Kasumi-1 (cell line): ENCODE results near the gene SNED1.

Experiments
- DNase-seq, 2 experiments: peaks; one replicate each; lab custom pipeline; 2025; lab: John Stamatoyannopoulos, UW

SNED1 gene

DNA sequence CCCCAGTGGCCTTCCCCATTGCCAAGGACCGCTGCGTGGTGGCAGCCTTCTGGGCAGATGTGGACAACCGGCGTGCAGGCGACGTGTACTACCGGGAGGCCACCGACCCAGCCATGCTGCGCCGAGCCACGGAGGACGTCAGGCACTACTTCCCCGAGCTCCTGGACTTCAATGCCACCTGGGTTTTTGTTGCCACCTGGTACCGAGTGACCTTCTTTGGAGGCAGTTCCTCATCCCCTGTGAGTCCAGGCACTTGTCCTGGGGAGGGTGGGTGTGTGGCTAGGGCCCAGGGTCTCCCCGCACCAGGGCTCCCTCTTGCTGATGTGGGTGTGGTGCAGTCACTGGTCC, 31.9 kb downstream of the SNED1 start:
- no peak for DNase-seq

DNA sequence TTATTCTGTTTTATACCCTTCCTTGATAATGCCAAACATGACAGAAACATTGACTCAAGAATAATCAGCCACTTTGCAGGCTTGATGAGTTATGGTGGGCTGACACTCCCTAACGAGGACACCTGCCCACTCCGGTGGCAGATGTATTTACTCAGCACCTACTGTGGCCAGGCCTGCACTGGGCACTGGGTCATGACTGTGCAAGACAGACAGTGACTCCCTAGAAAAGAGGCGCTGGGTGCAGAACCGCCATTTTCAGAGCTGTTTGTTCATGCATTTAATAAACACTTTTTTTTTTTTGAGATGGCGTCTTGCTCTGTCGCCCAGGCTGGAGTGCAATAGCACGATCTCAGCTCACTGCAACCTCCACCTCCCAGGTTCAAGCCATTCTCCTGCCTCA, 32.5 kb downstream of the SNED1 start:
- DNase-seq = no peak

DNA sequence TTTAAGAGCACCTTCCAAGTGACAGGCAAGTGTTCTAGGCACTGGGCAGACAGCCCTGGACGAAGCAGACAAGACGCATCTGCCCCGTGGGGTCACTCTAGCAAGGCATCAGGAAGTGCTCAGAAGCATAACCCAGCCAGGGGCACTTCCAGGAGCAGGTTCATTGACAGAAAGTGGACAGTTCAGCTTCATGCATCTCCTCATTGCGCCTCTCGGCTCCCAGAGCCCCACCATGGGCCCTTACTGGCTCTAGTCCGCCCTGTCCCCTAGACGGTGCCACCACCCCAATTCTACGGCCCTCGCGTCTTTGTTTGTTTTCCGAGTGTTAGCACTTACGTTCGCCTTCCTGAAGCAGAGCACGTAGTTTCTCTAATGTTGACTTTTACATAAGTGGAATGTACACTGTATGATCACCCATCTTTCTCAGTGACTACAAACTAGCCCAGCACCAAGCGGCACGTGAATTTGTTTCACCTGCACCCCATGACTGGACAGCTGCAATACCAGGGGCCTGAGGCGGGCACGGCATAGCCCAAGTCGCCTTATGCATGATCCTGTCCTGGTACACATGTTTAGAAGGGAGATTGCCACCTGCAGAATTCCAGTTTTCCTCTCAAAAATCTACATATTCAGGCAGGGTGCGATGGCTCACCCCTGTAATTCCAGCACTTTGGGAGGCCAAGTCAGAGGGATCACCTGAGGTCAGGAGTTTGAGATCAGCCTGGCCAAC, 33.2 kb downstream of the SNED1 start:
- DNase-seq = no peak

DNA sequence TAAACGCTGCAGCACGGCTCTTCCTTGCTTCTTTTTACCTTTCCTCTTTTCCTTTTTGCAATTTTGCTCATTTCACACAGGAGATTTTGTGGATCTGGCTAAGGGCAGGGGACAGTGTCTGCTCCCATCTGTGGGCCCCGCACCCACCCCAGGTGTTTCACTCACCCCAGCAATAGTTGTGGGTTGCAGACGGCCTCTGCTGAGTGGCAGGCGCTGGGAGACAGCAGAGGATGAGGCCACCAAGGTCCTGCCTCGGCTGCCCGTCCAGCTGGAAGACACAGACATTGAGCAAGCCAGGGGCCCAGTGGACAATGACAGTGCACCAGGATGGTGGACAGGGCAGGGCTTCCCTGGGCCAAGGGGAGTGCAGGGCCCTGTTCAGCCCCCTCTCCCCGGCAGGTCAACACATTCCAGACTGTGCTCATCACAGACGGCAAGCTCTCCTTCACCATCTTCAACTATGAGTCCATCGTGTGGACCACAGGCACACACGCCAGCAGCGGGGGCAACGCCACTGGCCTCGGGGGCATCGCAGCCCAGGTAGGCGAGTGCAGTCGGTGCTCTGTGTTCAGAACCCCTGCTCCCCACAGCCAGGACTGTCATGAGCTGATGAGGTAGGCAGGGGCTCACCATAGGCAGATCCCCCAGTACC, 35.0 kb downstream of the SNED1 start:
- DNase-seq = no peak

DNA sequence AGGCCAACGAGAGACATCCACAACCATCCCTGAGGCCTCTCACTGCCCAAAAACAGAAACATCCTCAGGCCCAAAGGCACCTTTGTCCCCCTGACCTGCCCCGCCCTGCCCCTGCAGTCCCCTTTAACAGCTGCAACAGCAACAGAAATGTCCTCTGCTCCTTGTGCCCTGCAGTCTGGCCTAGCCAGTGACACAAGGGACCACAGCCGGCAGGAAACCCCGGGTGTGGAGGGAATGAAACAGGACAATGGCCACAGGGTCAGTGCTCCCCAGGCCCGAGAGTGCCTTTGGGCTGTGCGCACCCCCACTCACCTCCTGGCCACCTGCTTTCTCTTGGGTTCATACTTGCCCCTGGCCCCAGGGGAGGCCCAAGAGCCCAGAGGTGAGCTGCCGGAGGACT, 35.6 kb downstream of the SNED1 start:
- no peak for DNase-seq

DNA sequence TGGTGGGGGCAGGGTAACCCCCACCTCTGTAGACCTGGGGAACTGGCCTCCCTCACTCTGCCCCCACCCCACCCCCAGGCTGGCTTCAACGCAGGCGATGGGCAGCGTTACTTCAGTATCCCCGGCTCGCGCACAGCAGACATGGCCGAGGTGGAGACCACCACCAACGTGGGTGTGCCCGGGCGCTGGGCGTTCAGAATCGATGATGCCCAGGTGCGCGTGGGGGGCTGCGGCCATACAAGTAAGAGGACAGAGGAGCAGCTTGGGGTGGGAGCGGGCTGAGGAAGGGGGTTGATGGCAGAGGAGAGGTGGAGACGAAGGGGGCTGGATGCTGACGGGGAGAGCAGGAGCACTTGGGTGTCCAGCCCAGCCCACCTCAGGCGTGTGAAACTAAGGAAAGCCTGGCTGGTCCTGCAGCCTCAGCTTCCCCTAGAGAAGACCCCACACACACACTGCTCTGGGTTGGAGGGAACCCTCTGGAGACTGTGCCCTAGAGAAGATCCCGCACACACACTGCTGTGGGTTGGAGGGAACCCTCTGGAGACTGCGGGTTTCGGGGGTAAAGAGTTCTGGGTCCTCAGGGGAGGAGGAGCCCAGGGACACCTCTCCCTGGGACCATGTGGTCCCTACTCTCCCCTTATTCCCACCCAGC, 36.2 kb downstream of the SNED1 start:
- DNase-seq = no peak

DNA sequence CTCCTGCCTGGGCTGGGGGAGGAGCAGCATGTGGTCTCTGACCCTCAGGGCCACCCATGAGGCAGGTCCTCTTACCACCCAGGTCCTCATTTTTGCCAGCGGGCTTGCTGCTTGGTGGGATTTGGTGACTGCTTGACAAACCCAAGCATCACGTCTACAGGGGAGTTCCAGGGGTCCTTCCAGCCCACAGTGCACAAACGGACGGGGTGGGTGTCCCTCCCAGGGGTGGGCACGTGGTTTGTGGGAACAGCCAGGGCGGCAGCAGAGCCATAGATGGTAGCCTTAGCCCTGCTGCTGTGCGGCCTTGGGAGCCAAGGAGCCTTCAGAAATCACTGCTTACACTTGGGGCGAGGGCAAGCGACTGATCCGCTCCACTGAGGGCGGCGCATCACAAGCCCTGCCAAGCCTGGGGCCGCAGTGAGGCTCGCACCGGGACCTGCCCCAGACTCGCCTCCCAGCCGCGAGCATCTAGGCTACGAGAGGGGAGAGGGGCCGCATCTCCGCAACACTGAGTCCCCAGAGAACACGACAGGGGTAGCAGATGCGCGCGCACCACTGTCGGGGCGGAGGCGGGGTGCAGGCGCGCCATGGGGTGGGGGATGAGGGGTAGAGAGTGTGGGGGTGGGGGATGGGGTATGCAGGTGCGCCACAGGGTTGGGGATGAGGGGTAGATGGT, 36.9 kb downstream of the SNED1 start:
- DNase-seq = no peak

DNA sequence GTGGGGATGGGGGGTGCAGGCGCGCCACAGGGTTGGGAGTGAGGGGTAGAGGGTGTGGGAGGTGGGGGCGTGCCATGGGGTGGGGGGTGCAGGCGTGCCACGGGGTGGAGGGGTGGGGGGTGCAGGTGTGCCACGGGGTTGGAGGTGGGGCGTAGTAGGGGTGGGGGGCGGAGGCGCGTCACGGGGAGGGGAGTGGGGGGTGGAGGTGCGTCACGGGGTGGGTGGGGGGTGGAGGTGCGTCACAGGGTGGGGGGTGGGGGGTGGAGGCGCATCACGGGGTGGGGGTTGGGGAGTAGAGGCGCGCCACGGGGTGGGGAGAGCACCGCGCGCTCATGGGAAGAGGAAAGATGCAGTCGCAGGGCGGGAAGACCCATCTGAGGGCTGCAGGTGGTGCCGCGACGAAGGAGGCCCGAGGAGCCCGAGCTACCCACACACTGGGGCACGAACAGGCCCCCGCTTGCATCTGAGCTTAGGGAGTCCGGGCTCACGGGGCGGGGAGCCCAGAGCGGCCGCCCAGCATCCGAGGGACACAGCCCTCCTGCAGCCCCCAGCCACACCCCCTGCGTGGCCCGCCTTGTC, 37.5 kb downstream of the SNED1 start:
- DNase-seq = no peak

DNA sequence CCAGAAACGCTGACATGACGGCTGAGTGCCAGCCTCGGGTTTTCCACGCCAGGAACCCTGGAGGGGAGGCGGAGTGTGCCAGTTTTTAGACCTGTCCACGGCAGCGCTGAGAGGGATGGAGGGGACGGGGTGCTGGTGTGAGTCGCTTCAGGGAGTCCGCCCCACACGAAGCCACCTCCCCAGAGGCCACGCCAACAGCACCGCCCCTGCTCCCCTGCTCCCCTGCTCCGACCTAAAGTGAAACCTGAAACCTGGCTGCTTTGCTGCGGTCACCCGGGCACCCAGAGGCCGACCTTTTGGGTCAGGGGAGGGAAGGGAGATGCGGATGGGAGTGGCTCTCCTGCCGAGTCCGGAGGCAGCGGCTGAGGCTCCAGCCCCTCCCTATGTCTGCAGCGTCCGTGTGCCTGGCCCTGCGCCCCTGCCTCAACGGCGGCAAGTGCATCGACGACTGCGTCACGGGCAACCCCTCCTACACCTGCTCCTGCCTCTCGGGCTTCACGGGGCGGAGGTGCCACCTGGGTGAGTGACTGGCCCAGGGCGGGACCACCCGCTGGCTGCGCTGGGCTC, 38.1 kb downstream of the SNED1 start:
- no peak for DNase-seq

DNA sequence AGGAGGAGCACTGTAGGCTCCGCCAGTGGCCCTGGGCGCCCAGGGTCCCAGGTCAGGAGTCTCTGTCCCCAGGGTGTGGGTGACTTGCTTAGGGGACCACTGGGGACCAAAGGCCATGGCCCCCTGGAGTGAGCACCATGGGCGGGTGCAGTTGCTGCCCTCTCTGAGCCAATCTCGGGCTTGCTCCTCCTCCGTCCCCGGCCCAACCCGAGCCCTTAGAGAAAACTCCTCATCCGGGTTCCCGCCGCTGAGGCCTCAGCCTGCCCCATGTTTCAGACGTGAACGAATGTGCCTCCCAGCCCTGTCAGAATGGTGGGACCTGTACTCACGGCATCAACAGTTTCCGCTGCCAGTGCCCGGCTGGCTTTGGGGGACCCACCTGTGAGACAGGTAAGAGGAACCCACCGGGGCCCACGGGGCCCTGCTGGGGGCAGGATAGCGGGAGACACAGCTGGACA, 38.6 kb downstream of the SNED1 start:
- no peak for DNase-seq

DNA sequence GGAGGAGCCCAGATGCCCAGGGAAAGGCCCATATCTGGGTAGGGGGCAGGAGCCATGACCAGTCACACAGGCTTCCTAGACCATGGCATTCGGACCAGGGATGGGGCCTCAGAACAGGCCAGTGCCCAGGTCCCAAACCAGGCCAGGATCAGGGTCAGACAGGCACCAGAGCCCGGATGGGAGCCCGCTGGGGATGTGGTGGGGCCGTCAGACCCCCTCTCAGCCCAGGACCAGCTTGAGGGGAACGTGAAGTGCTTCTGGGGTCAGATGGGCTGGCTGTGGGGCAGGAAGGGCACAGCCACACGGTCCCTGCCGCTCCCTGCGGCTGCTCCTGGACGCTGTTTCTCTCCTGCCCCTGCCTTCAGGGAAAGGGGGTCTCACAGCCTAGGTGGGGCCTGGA, 39.1 kb downstream of the SNED1 start:
- no peak for DNase-seq

DNA sequence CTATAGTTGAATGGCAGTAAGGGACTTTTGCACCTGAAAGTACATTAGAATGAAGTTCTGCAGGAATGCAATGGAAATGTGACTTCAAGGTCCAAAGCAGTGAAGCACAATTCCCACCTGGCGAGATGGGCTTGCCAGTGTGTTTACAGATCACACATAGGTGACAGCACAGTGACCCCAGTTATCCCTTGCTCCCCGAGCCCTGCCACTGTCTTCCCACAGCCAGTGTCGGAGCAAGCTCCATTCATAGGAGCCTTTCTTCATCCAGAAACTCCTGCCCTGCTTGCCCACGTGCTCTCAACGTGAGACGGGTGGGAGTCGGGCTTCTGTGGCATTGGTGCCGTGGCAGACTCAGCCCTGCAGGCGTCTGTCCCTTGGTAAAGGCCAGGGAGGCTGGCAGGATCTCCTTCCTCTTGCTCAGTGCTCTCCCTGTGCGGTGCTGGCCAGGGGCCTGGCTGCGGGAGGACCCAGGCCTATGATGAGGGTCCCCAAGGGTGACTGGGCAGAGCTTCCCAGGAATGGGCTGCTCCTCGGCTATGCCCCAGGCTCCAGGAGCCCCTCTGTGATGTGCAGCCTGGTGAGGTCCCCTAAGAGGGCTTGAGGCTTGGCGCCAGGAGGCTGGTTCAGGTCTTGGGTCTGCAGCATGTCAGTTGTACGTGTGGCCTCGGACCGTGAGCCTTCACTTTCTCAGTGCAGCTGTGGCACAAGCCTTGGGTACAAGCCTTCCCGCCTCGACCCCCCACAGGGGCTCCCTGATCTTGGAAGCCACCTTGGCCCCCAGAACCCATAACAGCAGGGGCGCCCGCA, 40.2 kb downstream of the SNED1 start:
- no peak for DNase-seq

DNA sequence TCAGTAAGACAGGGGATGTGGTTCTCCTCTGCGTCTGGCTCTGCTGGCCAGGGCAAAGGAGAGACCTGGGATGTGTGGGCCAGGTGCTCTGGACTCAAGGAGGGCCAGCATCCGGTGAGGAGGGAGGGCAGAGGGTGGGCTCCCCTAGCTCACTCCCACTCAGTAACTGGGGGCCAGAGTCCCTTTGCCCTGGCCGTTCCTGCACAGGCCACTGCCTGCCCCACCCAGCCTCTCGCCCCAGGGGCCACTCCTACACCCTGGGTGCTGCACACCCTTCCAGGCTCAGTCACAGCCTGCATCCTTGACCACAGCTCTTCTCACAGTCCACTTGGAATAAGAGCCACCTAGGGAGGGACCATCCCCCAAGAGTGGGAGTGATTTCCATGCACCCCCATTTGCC, 41.0 kb downstream of the SNED1 start:
- no peak for DNase-seq

DNA sequence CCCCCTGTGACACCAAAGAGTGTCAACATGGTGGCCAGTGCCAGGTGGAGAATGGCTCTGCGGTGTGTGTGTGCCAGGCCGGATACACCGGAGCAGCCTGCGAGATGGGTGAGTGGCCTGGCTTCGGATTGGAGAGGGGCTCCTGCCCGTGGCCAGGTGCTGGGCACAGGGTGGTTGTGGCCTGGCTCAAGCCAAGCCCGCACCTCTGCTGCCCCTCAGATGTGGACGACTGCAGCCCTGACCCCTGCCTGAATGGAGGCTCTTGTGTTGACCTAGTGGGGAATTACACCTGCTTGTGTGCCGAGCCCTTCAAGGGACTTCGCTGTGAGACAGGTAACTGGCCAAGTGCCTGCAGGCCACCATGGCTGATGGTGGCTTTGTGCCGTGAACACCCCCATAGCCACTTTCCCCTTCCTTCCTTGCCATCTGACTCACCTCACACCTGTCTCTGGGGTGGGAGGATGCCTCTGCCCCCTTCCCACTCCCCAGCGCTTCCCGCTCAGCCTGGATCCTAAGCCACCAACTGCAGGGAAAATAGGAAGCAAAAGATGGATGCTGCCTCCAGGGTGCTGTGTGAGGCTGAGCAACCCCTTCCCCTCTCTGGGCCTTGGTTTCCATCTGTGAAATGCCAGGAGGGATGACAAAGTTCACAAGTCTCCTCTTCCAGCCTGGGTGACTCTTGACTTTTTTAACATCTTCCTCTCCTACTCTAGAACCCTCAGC, 41.8 kb downstream of the SNED1 start:
- no peak for DNase-seq

DNA sequence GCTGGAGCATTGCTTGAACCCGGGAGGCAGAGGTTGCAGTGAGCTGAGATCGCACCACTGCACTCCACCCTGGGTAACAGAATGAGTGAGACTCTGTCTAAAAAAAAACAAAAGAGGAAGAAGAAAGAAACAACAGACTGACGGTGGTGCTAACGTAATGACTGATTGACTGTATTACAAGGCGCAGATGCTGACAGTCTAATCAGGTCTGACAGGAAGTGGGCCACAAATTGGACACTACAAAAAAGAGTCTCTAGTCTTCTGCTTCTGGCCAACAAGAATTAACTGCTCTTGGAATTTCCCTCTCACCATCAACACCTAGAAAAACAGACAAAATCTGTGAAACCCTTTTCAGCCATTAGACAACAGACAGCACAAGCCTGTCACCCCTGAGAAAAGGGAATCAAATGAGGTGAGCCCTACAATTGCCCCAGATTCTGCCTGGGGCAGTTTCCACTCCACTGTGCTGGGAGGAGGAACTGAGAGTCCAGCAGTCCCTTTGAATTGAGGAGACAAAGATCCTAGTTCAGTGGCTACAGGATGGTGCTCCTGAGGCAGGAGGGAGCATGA, 43.3 kb downstream of the SNED1 start:
- DNase-seq = no peak

DNA sequence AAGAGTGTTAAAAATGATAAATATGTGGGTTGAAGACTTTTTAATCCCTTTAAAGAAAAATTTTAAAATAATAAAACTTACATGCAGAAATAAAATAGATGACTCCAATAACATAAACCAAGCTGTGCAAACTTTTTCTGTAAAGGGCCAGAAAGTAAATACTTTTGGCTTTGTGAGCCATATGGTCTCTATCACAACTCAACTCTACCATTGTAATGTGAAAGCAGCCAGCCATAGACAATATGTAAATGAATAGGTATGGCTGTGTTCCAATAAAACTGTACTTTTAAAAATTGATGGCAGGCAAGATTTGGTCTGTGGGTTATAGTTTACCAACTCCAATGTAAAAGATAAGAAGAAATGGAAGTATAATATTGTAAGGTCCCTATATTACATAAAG, 45.2 kb downstream of the SNED1 start:
- DNase-seq = no peak

DNA sequence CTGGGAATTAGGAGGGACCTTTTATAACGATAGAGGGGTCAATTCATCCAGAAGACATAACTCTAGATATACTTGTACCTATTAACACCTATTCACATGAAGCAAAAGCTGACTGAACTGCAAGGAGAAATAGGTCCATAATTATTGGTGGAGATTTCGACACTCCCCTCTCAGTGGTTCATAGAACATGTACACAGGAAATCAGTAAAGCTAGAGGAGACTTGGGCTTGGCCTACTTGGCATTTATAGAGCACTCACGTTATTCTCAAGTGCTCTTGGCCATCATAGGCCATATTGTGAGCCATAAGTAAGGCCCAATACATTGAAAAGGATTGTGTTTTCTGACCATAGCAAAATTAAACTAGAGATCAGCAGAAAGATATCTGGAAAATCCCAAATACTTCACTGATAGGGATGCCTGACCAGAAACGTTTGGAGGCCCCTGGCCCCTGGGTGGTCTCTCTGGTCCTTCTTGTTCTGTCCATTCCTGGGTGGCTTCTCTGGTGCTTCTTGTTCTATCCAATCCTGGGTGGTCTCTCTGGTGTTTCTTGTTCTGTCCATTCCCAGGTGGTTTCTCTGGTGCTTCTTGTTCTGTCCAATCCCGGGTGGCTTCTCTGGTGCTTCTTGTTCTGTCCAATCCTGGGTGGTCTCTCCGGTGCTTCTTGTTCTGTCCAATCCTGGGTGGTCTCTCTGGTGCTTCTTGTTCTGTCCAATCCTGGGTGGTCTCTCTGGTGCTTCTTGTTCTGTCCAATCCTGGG, 49.0 kb downstream of the SNED1 start:
- no peak for DNase-seq

DNA sequence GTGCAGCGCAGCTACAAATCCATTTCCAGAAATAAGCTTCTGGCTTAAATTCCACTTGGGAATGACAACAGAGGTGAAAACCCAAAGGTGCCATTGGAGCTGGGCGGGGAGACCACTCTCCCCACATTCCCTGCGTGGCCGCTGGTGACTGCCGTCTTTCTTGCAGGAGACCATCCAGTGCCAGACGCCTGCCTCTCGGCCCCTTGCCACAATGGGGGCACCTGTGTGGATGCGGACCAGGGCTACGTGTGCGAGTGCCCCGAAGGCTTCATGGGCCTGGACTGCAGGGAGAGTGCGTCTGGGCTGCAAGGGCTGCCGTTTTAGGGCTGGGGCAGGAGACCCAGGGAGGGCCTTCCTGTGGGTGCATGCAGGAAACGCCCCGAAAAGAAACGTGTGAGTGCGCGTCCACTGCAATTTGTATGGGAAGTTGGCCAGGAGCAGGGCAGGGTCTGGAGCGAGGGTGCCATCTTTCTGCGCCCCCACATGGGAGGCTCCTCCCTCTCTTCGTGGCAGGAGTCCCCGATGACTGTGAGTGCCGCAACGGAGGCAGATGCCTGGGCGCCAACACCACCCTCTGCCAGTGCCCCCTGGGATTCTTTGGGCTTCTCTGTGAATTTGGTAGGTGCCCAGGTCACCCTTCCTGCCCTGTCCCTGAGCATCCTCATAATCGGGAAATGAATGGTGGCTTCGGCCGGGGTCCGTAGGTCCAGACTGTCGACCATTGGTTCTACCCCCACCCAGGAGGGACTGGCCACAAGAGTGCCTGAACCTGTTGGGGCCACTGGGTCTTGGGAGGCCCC, 49.9 kb downstream of the SNED1 start:
- no peak for DNase-seq

DNA sequence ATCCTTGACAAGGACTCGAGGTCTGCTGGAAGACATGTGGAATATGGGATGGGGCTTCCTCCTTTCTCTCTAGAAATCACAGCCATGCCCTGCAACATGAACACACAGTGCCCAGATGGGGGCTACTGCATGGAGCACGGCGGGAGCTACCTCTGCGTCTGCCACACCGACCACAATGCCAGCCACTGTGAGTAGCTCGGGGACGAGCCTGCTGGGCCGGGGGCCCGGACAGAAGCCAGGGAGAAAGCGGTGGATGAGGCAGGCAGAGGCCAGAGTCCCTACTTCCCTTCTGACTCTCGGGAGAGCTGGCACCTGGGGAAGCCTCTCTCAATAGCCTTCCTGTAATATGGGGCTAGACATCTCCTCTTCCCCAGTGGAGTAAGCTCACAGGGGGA, 50.5 kb downstream of the SNED1 start:
- no peak for DNase-seq
